ENCODE data around the gene BEAN1.

The BEAN1 gene

GRCh38 chr16:66471716-66472393 is 44.8 kb downstream of the BEAN1 start:
- no peaks in the 10 kb centered on the region for H3K9me3 ChIP-seq (ENCODE audit: insufficient read depth, low read length, severe bottlenecking)
- no peaks in the 10 kb centered on the region for H3K27me3 ChIP-seq (ENCODE audit: insufficient read depth, low read length, poor library complexity)
- no peaks in the 10 kb centered on the region for H4K20me1 ChIP-seq (ENCODE audit: insufficient read depth, low read length)
- DNase-seq (no peak), ATAC-seq (ENCODE audit: insufficient read depth, low read depth) (no peak)
- H3K4me3 ChIP-seq (ENCODE audit: low read depth in 1 of 2, low read length in 2 of 2): no peak overlapping the region
- H3K4me2 ChIP-seq (ENCODE audit: insufficient read depth, low read length): no peak overlapping the region
- H3K9ac ChIP-seq (ENCODE audit: low read depth, low read length): no peak overlapping the region
- no peak overlapping the region for H2AFZ ChIP-seq (ENCODE audit: low read depth, low read length)
- TF ChIP-seq CTCF (IDR thresholded peaks at IDR 0.05; ENCODE audit: borderline replicate concordance, extremely low read depth, low read length, poor library complexity, severe bottlenecking): peak; percentile 5
- no peak for TF ChIP-seq EZH2 (IDR thresholded peaks at IDR 0.05; ENCODE audit: borderline replicate concordance, low read depth, low read length, severe bottlenecking)
- H3K79me2 ChIP-seq (ENCODE audit: insufficient read depth, low read length): no peaks in the 10 kb centered on the region
- H3K36me3 ChIP-seq (ENCODE audit: insufficient read depth, low read length): no peaks in the 10 kb centered on the region
- peaks cover 16% of the 10 kb centered on the region for H3K4me1 ChIP-seq (ENCODE audit: insufficient read depth, low read length)
- H3K27ac ChIP-seq (ENCODE audit: low read length): no peak overlapping the region

- TF ChIP-seq EZH2 (IDR thresholded peaks at IDR 0.05; ENCODE audit: borderline replicate concordance, low read depth, low read length, severe bottlenecking) (no peak), CTCF (IDR thresholded peaks at IDR 0.05; ENCODE audit: borderline replicate concordance, extremely low read depth, low read length, poor library complexity, severe bottlenecking) (no peak)
Observed at GRCh38 chr16:66473051-66473571, 46.0 kb downstream of the BEAN1 start.

GRCh38 chr16:66473654-66474519 is 46.8 kb downstream of the BEAN1 start:
- TF ChIP-seq CTCF (IDR thresholded peaks at IDR 0.05; ENCODE audit: borderline replicate concordance, extremely low read depth, low read length, poor library complexity, severe bottlenecking): no peak
- no peak for TF ChIP-seq EZH2 (IDR thresholded peaks at IDR 0.05; ENCODE audit: borderline replicate concordance, low read depth, low read length, severe bottlenecking)
- Histone ChIP-seq H3K79me2 (ENCODE audit: insufficient read depth, low read length) (no peaks in the 10 kb centered on the region), H3K27me3 (ENCODE audit: insufficient read depth, low read length, poor library complexity) (no peaks in the 10 kb centered on the region), H3K9ac (ENCODE audit: low read depth, low read length) (no peak overlapping the region), H3K27ac (ENCODE audit: low read length) (no peak overlapping the region), H4K20me1 (ENCODE audit: insufficient read depth, low read length) (no peaks in the 10 kb centered on the region), H3K4me2 (ENCODE audit: insufficient read depth, low read length) (no peak overlapping the region), H3K36me3 (ENCODE audit: insufficient read depth, low read length) (no peaks in the 10 kb centered on the region), H2AFZ (ENCODE audit: low read depth, low read length) (no peak overlapping the region), H3K9me3 (ENCODE audit: insufficient read depth, low read length, severe bottlenecking) (no peaks in the 10 kb centered on the region), H3K4me1 (ENCODE audit: insufficient read depth, low read length) (peaks cover 21% of the 10 kb centered on the region), H3K4me3 (ENCODE audit: low read depth in 1 of 2, low read length in 2 of 2) (no peak overlapping the region)
- no peak for DNase-seq
- ATAC-seq (ENCODE audit: insufficient read depth, low read depth): no peak

More at GRCh38 chr16:66473051-66473571, 46.0 kb downstream of the BEAN1 start:
- no peaks in the 10 kb centered on the region for H3K9me3 ChIP-seq (ENCODE audit: insufficient read depth, low read length, severe bottlenecking)
- no peak for ATAC-seq (ENCODE audit: insufficient read depth, low read depth)
- no peaks in the 10 kb centered on the region for H4K20me1 ChIP-seq (ENCODE audit: insufficient read depth, low read length)
- no peaks in the 10 kb centered on the region for H3K36me3 ChIP-seq (ENCODE audit: insufficient read depth, low read length)
- no peak overlapping the region for H3K4me2 ChIP-seq (ENCODE audit: insufficient read depth, low read length)
- no peak overlapping the region for H3K9ac ChIP-seq (ENCODE audit: low read depth, low read length)
- no peak overlapping the region for H2AFZ ChIP-seq (ENCODE audit: low read depth, low read length)
- no peak for DNase-seq
- no peaks in the 10 kb centered on the region for H3K79me2 ChIP-seq (ENCODE audit: insufficient read depth, low read length)
- peaks cover 16% of the 10 kb centered on the region for H3K4me1 ChIP-seq (ENCODE audit: insufficient read depth, low read length)
- no peak overlapping the region for H3K4me3 ChIP-seq (ENCODE audit: low read depth in 1 of 2, low read length in 2 of 2)
- no peak overlapping the region for H3K27ac ChIP-seq (ENCODE audit: low read length)
- H3K27me3 ChIP-seq (ENCODE audit: insufficient read depth, low read length, poor library complexity): no peaks in the 10 kb centered on the region
